H1 (cell line): ENCODE data around the gene RAVER2. TPM values are rescaled to one million over a fixed set of nuclear protein-coding genes. Genes with fewer than 3 reads are reported as not detected.

ENCODE experiments used
- EP300 ChIP-seq, 2 experiments: IDR thresholded peaks; 1 replicate in 1 of 2; 2 replicates in 1 of 2; pipeline ENCODE4 v1.6.1; 2011 to 2012; ENCODE audit warnings: low read depth in 2 of 2, low read length in 2 of 2, mild to moderate bottlenecking in 2 of 2, borderline replicate concordance in 1 of 2, inconsistent platforms in 1 of 2, moderate library complexity in 1 of 2
- KDM1A ChIP-seq: fragments of 200-600, 300-600 bp; sonication (generic); IDR thresholded peaks from 2 replicates; pipeline ENCODE4 v1.7.1; 2016; ENCODE audit warnings: mild to moderate bottlenecking, low read length, borderline replicate concordance
- NRF1 ChIP-seq: IDR thresholded peaks from 2 replicates; pipeline ENCODE4 v1.6.1; 2011; ENCODE audit warnings: mild to moderate bottlenecking, low read depth, low read length, improper control_type of control experiment
- polyA plus RNA-seq, 7 experiments: library from polyadenylated mRNA; depleted of rRNA in 3 of 7; stranded (reverse) in 5 of 7; unstranded in 2 of 7; fragments of >200 nt in 5 of 7; fragments of 200-250 nt in 2 of 7; gene quantifications; 1 replicate in 5 of 7; 2 replicates in 1 of 7; 4 replicates in 1 of 7; pipeline versions ENCODE4 v1.2.1 to v1.2.3, GENCODE V29; 2011 to 2013; ENCODE audit warnings: missing spikeins in 2 of 7, mixed read lengths in 2 of 7
- total RNA-seq: library from RNA; stranded (reverse); fragmentation: NEBNext Ultra II Directional; extraction: Animal tissue kit (Norgen Biotek cat#: 25700); gene quantifications from 2 replicates; pipeline ENCODE4 v1.2.1, GENCODE V29; 2021

RAVER2 gene
- total and polyA plus RNA-seq, 2 of the 8 experiments (the other 6 are each of a cell fraction or from before 2014, with no cell fraction given), result 10.5 to 19.5 TPM

- TF ChIP-seq EP300 (IDR thresholded peaks at IDR 0.05; ENCODE audit: borderline replicate concordance in 1 of 2, low read depth in 2 of 2, low read length in 2 of 2) (no peak), NRF1 (no peak), KDM1A (no peak)
Measured at GRCh38 chr1:64878931-64879611, 134.2 kb downstream of the RAVER2 start (continued).
